WTC11 (cell line): Measurements from ENCODE around the gene FBXL16. TPM values are rescaled to one million over a fixed set of nuclear protein-coding genes. Genes with fewer than 3 reads are reported as not detected.
A peak's percentile ranks its signal among the peaks of the same experiment; 100 is the strongest.

Source experiments
- ATAC-seq: fragments of 200-7000 bp; cut with Tn5 transposase; 2 replicates; pipeline ENCODE4 v1.10.0; 2021; ENCODE audit warnings: mild to moderate bottlenecking, moderate library complexity
- CTCF ChIA-PET: fragments of 300-600 bp; sonication (Branson Sonifier 250); formaldehyde crosslinking; loops from one replicate; lab custom pipeline; 2021; ENCODE audit warnings: antibody characterized with exemption; lab: Charles Lee
- POLR2A ChIA-PET: fragments of 350-600 bp; sonication (Branson Sonifier 250); formaldehyde crosslinking; loops from one replicate; lab custom pipeline; 2021; ENCODE audit warnings: antibody characterized with exemption; lab: Charles Lee
- DNase-seq: peaks from one replicate; pipeline ENCODE4 v3.0.0; 2021; ENCODE audit warnings: low spot score
- H3K27ac Mint-ChIP-seq: 2 replicates; pipeline ENCODE4 v1.8.0; 2021; ENCODE audit warnings: mixed read lengths
- H3K27me3 Mint-ChIP-seq: 2 replicates; pipeline ENCODE4 v1.8.0; 2021; ENCODE audit warnings: low read depth, mild to moderate bottlenecking, moderate library complexity, mixed read lengths
- H3K36me3 Mint-ChIP-seq: 2 replicates; pipeline ENCODE4 v1.8.0; 2021; ENCODE audit warnings: mixed read lengths
- H3K4me1 Mint-ChIP-seq: 2 replicates; pipeline ENCODE4 v1.8.0; 2022; ENCODE audit warnings: mixed read lengths
- H3K4me3 Mint-ChIP-seq: 2 replicates; pipeline ENCODE4 v1.8.0; 2021; ENCODE audit warnings: mild to moderate bottlenecking, moderate library complexity, mixed read lengths
- H3K9me3 Mint-ChIP-seq: 2 replicates; pipeline ENCODE4 v1.8.0; 2021; ENCODE audit warnings: mixed read lengths
- CDX4 ChIP-seq: fragments of 250-450 bp; sonication (Bioruptor Pico); IDR thresholded peaks from 2 replicates; pipeline ENCODE4 v1.9.0; 2021; ENCODE audit warnings: moderate library complexity, mild to moderate bottlenecking, inconsistent platforms, borderline replicate concordance
- ELF4 ChIP-seq: sonication (generic); formaldehyde crosslinking; IDR thresholded peaks from 2 replicates; pipeline ENCODE4 v1.8.1; 2022; ENCODE audit warnings: low read depth, mild to moderate bottlenecking, moderate library complexity, missing genetic modification reagents
- JAZF1 ChIP-seq: fragments of 250-450 bp; sonication (Bioruptor Pico); IDR thresholded peaks from 2 replicates; pipeline ENCODE4 v1.9.0; 2021; ENCODE audit warnings: moderate library complexity, mild to moderate bottlenecking, inconsistent platforms
- MYBL2 ChIP-seq: sonication (generic); formaldehyde crosslinking; IDR thresholded peaks from 2 replicates; pipeline ENCODE4 v1.8.1; 2023; ENCODE audit warnings: mild to moderate bottlenecking, moderate library complexity, missing genetic modification reagents
- NR2C2 ChIP-seq: sonication (generic); formaldehyde crosslinking; IDR thresholded peaks from 2 replicates; pipeline ENCODE4 v1.8.0; 2022; ENCODE audit warnings: mild to moderate bottlenecking, missing genetic modification reagents
- NR3C1 ChIP-seq: sonication (generic); formaldehyde crosslinking; conservative IDR thresholded peaks from 2 replicates; pipeline ENCODE4 v1.8.1; 2023; ENCODE audit warnings: low read depth, mild to moderate bottlenecking, missing genetic modification reagents
- PRDM15 ChIP-seq: sonication (generic); formaldehyde crosslinking; IDR thresholded peaks from 2 replicates; pipeline ENCODE4 v1.8.0; 2022; ENCODE audit warnings: missing genetic modification reagents
- TEAD4 ChIP-seq: sonication (generic); formaldehyde crosslinking; IDR thresholded peaks from 2 replicates; pipeline ENCODE4 v1.8.0; 2022; ENCODE audit warnings: mild to moderate bottlenecking, missing genetic modification reagents
- ZNF317 ChIP-seq: sonication (generic); formaldehyde crosslinking; IDR thresholded peaks from 2 replicates; pipeline ENCODE4 v1.8.1; 2023; ENCODE audit warnings: low read depth, mild to moderate bottlenecking, moderate library complexity, missing genetic modification reagents, borderline replicate concordance
- total RNA-seq: library from RNA; stranded (reverse); gene quantifications from 3 replicates; pipeline ENCODE4 v1.2.3, GENCODE V29; 2021
- TF ChIP-seq, protein P1 (sequence below): fragments of 200-600 bp; IDR thresholded peaks from 2 replicates; pipeline ENCODE4 v1.8.0; 2022; ENCODE audit warnings: antibody characterized with exemption
- TF ChIP-seq, protein P2 (sequence below): sonication (generic); formaldehyde crosslinking; IDR thresholded peaks from 2 replicates; pipeline ENCODE4 v1.8.0; 2022; ENCODE audit warnings: mild to moderate bottlenecking, missing genetic modification reagents

FBXL16 gene
- total RNA-seq, 1 experiment from 2014 or later: 22.7 TPM

DNA sequence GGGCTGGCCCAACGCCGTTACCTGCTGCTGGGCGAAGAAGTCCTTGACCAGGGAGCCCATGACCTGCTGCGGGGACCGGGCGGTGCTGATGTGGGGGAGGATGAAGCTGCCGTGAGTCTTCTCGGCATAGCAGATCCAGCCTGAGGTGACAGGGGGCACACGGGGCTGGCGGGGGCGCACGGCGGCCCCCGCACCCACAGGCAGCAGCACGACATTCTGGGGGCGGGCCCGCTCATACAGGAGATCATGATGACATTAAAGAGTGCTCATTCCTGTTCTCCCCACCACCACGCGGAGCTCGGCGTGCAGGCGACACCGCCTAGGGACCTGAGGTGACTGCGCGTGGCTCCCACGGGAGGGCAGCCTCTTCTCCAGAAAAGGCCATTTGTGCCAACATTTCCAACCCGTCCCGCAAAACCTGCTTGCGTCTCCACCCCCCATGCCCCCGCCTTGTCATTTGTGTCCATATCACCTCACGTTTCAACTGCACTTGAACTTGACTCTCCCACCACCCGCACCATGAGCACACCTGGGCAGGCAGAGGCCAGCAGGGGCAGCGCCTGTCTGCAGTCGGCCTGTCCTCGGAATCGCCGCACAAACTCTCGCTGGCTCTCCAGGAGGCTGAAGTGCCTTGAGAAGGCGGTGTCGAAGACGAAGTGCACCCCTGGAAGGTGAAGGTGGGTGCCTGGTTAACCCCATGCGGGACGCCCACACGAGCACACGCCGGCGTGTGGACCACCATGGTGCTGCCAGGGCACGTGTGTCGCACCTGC is 28.8 kb upstream of the FBXL16 start:
- CTCF ChIA-PET: interaction anchor here (3.2 to 4.0 kb wide), 2 partner anchors 13 to 51 kb away, joined by 13 to 19 read pairs; partner anchors contain the start of gene ANTKMT
- no peak for DNase-seq
- no peaks in the 10 kb centered on the region for H3K27me3 Mint-ChIP-seq

GRCh38 chr16:733382-734207 is 28.0 kb upstream of the FBXL16 start:
- no peak overlapping the region for H3K27ac Mint-ChIP-seq
- no peak for TF ChIP-seq MYBL2
- TF ChIP-seq, protein P1, sequence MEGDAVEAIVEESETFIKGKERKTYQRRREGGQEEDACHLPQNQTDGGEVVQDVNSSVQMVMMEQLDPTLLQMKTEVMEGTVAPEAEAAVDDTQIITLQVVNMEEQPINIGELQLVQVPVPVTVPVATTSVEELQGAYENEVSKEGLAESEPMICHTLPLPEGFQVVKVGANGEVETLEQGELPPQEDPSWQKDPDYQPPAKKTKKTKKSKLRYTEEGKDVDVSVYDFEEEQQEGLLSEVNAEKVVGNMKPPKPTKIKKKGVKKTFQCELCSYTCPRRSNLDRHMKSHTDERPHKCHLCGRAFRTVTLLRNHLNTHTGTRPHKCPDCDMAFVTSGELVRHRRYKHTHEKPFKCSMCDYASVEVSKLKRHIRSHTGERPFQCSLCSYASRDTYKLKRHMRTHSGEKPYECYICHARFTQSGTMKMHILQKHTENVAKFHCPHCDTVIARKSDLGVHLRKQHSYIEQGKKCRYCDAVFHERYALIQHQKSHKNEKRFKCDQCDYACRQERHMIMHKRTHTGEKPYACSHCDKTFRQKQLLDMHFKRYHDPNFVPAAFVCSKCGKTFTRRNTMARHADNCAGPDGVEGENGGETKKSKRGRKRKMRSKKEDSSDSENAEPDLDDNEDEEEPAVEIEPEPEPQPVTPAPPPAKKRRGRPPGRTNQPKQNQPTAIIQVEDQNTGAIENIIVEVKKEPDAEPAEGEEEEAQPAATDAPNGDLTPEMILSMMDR: peak; percentile 19; the same call in 1 of the 2 replicates
- ATAC-seq (no peak; the same call in 1 of the 2 replicates), DNase-seq (peak; percentile 59)
- H3K9me3 Mint-ChIP-seq: no peaks in the 10 kb centered on the region
- H3K4me3 Mint-ChIP-seq: no peak overlapping the region
- H3K27me3 Mint-ChIP-seq: no peaks in the 10 kb centered on the region
- ChIA-PET CTCF (interaction anchor here (0.9 to 4.0 kb wide), 20 partner anchors 7 to 83 kb away, joined by 3 to 19 read pairs (median 5); partner anchors contain the start of genes ANTKMT, CHTF18, CIAO3 and GNG13), POLR2A (interaction anchor here (0.9 kb wide), 1 partner anchor 13 kb away, joined by 4 read pairs; no protein-coding TSS in a partner anchor)
- peaks cover 9% of the 10 kb centered on the region; the same call in 1 of the 2 replicates for H3K36me3 Mint-ChIP-seq
- peaks cover 9% of the 10 kb centered on the region for H3K4me1 Mint-ChIP-seq

More for the DNA sequence above, 28.8 kb upstream of the FBXL16 start:
- H3K4me3 Mint-ChIP-seq: no peak overlapping the region
- H3K4me1 Mint-ChIP-seq: peaks cover 9% of the 10 kb centered on the region
- peaks cover 9% of the 10 kb centered on the region; the same call in 1 of the 2 replicates for H3K36me3 Mint-ChIP-seq
- no peak overlapping the region for H3K27ac Mint-ChIP-seq
- POLR2A ChIA-PET: no interaction called here
- no peak for ATAC-seq
- no peaks in the 10 kb centered on the region for H3K9me3 Mint-ChIP-seq
- TF ChIP-seq ELF4 (CRISPR knock-in tag): no peak
- TF ChIP-seq ZNF317 (CRISPR knock-in tag): no peak
- no peak for TF ChIP-seq JAZF1 (CRISPR knock-in tag)
- no peak for TF ChIP-seq PRDM15
- TF ChIP-seq, protein P2, sequence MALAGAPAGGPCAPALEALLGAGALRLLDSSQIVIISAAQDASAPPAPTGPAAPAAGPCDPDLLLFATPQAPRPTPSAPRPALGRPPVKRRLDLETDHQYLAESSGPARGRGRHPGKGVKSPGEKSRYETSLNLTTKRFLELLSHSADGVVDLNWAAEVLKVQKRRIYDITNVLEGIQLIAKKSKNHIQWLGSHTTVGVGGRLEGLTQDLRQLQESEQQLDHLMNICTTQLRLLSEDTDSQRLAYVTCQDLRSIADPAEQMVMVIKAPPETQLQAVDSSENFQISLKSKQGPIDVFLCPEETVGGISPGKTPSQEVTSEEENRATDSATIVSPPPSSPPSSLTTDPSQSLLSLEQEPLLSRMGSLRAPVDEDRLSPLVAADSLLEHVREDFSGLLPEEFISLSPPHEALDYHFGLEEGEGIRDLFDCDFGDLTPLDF (CRISPR knock-in tag): no peak
- TF ChIP-seq NR3C1 (CRISPR knock-in tag): no peak
- TF ChIP-seq NR2C2: no peak
- no peak for TF ChIP-seq TEAD4 (CRISPR knock-in tag)
- TF ChIP-seq CDX4: no peak
